ENCODE measurements around the gene TMEM245.

GRCh38 chr9:109110329-109111021 is 9.3 kb downstream of the TMEM245 start:
- TF ChIP-seq EZH2 (IDR thresholded peaks at IDR 0.05; ENCODE audit: low read length, missing control alignments): no peak
- TF ChIP-seq, protein P1, sequence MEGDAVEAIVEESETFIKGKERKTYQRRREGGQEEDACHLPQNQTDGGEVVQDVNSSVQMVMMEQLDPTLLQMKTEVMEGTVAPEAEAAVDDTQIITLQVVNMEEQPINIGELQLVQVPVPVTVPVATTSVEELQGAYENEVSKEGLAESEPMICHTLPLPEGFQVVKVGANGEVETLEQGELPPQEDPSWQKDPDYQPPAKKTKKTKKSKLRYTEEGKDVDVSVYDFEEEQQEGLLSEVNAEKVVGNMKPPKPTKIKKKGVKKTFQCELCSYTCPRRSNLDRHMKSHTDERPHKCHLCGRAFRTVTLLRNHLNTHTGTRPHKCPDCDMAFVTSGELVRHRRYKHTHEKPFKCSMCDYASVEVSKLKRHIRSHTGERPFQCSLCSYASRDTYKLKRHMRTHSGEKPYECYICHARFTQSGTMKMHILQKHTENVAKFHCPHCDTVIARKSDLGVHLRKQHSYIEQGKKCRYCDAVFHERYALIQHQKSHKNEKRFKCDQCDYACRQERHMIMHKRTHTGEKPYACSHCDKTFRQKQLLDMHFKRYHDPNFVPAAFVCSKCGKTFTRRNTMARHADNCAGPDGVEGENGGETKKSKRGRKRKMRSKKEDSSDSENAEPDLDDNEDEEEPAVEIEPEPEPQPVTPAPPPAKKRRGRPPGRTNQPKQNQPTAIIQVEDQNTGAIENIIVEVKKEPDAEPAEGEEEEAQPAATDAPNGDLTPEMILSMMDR (conservative IDR thresholded peaks at IDR 0.05 in 1 of 2, IDR thresholded peaks at IDR 0.05 in 1 of 2; ENCODE audit: low read depth in 1 of 2, low read length in 2 of 2): no peak
